ENCODE measurements around the gene ADCY10. TPM values are rescaled to one million over a fixed set of nuclear protein-coding genes. Genes with fewer than 3 reads are reported as not detected.

Gene ADCY10
- total RNA-seq, 1 experiment from 2014 or later, result 0.20 TPM

GRCh38 chr1:167764458-167765330, 149.2 kb downstream of the ADCY10 start:
- Histone ChIP-seq H3K9ac (ENCODE audit: extremely low read depth, insufficient read length, low read length) (no peak overlapping the region), H2BK12ac (ENCODE audit: insufficient read length, low read depth, low read length) (no peak overlapping the region), H4K20me1 (ENCODE audit: control insufficient read depth, insufficient read depth, insufficient read length) (no peaks in the 10 kb centered on the region), H3K27me3 (ENCODE audit: insufficient read depth, low read length) (no peaks in the 10 kb centered on the region; the same call in 1 of the 2 replicates), H3T11ph (ENCODE audit: low read length) (no peak overlapping the region), H3K14ac (ENCODE audit: insufficient read depth, low read length) (no peak overlapping the region), H4K5ac (ENCODE audit: insufficient read length, low read depth, low read length) (no peak overlapping the region), H2BK120ac (ENCODE audit: low read depth, low read length, poor library complexity, severe bottlenecking) (no peak overlapping the region), H2AFZ (ENCODE audit: low read length) (no peak overlapping the region), H3K27ac (ENCODE audit: insufficient read length, low read depth, low read length) (no peak overlapping the region), H4K91ac (ENCODE audit: insufficient read length, low read depth, low read length) (no peak overlapping the region), H4K8ac (replicated peaks; ENCODE audit: insufficient read length, low read depth, low read length) (no peak overlapping the region), H3K23me2 (ENCODE audit: insufficient read length, low read depth, low read length, poor library complexity, severe bottlenecking) (no peaks in the 10 kb centered on the region), H3K79me1 (ENCODE audit: insufficient read depth, low read depth, low read length, poor library complexity, severe bottlenecking) (peaks cover 2% of the 10 kb centered on the region), H2BK5ac (ENCODE audit: insufficient read length, low read length) (no peak overlapping the region), H3K56ac (ENCODE audit: insufficient read length, low read depth, low read length) (no peak overlapping the region), H3K4me1 (ENCODE audit: insufficient read depth, low read length) (peaks cover under 1% of the 10 kb centered on the region; the same call in 1 of the 2 replicates), H3K4ac (ENCODE audit: low read depth, low read length) (no peak overlapping the region), H3K9me3 (ENCODE audit: control insufficient read depth, low read depth, low read length) (no peaks in the 10 kb centered on the region), H2AK5ac (ENCODE audit: insufficient read length, low read length) (no peak overlapping the region), H3K4me2 (ENCODE audit: insufficient read depth, insufficient read length, low read length) (no peak overlapping the region), H2BK15ac (ENCODE audit: low read depth, low read length) (no peak overlapping the region), H3K23ac (ENCODE audit: insufficient read length, low read depth, low read length) (no peak overlapping the region), H2BK20ac (ENCODE audit: low read depth, low read length, poor library complexity, severe bottlenecking) (no peak overlapping the region), H3K79me2 (ENCODE audit: insufficient read depth, low read length) (no peaks in the 10 kb centered on the region), H3K18ac (ENCODE audit: insufficient read length, low read depth, low read length) (no peak overlapping the region)
- no peaks in the 10 kb centered on the region; a peak in 1 of 5 replicates for H3K9me3 Mint-ChIP-seq
- peaks cover 30% of the 10 kb centered on the region for H3K27me3 Mint-ChIP-seq (ENCODE audit: low read depth)
- TF ChIP-seq, protein P1, sequence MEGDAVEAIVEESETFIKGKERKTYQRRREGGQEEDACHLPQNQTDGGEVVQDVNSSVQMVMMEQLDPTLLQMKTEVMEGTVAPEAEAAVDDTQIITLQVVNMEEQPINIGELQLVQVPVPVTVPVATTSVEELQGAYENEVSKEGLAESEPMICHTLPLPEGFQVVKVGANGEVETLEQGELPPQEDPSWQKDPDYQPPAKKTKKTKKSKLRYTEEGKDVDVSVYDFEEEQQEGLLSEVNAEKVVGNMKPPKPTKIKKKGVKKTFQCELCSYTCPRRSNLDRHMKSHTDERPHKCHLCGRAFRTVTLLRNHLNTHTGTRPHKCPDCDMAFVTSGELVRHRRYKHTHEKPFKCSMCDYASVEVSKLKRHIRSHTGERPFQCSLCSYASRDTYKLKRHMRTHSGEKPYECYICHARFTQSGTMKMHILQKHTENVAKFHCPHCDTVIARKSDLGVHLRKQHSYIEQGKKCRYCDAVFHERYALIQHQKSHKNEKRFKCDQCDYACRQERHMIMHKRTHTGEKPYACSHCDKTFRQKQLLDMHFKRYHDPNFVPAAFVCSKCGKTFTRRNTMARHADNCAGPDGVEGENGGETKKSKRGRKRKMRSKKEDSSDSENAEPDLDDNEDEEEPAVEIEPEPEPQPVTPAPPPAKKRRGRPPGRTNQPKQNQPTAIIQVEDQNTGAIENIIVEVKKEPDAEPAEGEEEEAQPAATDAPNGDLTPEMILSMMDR (conservative IDR thresholded peaks at IDR 0.05), result no peak
- no peak overlapping the region for H3K4me3 Mint-ChIP-seq
- H3K27ac Mint-ChIP-seq, result no peak overlapping the region
- DNase-seq, result no peak
- WGBS (ENCODE audit: extremely low coverage, insufficient read length, low lambda C conversion rate), result no CpG with 5 or more reads among the region's 5 CpGs
- peaks cover 12 to 24% of the 10 kb centered on the region in 2 experiments for H3K4me1 Mint-ChIP-seq
- peaks cover 22 to 32% (median 32%) of the 10 kb centered on the region in 3 experiments for H3K36me3 Mint-ChIP-seq (ENCODE audit: insufficient read depth in 1 of 3, low read depth in 3 of 3)

Data from H9 (cell line).